Measurements from ENCODE around the gene SNAPC4.
A peak's percentile ranks its signal among the peaks of the same experiment; 100 is the strongest.

The SNAPC4 gene

DNA sequence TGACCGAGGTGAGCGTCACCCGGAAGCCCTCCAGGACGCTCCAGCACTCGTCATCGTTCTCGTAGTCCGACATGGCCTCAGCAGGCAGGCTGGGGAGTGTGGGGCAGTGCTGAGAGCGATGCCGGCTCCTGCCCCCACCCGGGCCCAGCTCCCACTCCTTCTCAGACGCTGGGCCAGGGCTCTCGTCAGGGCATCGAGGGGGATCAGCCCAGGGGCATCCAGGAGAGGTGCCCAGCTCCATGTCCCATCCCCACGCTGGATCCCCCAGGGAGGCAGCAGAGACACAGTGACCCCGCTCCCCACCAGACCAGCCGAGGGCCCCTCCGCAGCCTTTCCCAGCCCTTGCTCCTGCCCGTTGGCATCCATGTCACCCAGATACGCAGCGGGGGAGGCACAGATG is 28.0 kb downstream of the SNAPC4 start:
- DNase-seq, result no peak

DNA sequence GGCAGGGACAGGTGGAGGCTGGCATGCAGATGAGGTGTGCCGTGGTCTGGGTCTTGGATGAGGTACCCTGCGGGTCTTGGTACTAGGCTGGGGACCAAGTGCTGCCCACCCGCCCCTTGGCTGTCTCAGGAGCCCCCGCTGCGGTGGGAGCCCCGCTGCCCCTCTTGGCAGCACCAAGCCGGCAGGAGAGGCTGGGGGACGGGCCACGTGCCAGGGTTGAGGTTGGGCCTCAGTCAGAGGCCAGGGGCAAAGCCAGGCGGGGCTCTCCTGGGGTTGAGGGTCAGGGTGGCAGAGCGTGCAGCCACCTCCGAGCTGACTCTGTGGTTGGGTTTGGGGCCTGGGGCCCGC is 28.5 kb downstream of the SNAPC4 start:
- DNase-seq, result no peak

DNA sequence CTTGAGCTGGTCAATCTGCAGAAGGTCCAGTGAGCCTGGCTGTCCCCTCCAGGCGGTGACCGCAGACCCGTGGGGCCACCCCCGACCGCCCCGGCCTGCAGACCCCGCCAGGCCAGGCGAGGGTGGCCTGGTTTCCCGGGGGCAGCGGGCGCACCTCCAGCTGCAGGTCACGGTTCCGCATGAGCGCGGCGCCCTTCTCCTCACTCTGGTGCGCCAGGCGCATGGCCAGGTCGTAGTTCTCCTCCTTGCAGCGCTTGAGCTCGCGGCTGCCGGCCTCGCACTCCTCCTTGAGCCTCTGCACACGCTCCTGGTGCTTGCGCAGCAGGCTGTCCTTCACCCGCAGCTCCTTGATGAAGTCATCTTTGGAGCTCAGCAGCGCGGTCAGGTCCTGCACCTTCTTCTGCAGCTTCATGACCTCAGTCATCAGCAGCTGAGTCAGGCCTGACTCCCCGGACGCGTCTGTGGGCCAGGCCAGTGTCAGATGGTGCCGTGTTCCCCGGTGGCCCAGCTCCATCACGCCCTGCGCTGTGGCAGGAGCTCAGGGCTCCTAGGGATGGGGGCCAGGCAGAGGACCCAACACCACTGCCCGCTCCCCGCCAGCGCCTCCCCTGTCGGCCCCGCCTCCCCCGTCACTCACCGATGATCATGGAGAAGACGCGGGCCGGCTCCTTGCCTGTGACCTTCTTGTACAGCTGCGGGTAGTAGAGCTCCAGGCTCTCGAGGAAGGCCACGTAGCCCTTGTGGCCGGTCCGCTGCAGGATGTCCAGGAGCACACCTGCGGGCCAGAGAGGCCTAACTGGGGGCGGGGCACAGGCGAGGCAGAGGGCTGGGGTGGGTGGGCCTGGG is 29.1 kb downstream of the SNAPC4 start:
- DNase-seq, result no peak

DNA sequence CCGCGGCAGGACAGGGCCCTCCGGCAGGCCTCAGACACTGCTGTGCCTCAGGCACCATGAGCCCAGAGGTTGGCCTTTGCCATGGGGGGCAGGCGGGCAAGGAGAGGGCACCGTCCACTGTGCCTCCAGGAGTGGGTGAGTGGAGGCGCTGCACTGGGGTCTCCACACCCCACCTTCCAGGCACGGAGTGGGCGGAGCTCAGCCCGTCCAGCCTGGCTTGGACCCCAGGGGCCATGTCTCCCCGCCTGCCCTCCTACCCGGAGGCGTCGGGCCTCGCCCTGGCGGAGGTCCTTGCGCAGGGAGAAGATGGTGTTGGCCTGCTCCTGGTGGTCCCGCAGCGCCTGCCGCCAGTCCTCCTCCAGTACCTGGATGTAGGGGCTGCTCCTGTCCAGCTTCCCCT is 29.9 kb downstream of the SNAPC4 start:
- DNase-seq, result no peak

GRCh38 chr9:136368190-136368589 is 31.8 kb downstream of the SNAPC4 start:
- DNase-seq, result no peak

- no peak for DNase-seq
Measured at GRCh38 chr9:136367296-136368145, 32.4 kb downstream of the SNAPC4 start.

GRCh38 chr9:136366826-136367225 is 33.1 kb downstream of the SNAPC4 start:
- DNase-seq, result no peak

DNA sequence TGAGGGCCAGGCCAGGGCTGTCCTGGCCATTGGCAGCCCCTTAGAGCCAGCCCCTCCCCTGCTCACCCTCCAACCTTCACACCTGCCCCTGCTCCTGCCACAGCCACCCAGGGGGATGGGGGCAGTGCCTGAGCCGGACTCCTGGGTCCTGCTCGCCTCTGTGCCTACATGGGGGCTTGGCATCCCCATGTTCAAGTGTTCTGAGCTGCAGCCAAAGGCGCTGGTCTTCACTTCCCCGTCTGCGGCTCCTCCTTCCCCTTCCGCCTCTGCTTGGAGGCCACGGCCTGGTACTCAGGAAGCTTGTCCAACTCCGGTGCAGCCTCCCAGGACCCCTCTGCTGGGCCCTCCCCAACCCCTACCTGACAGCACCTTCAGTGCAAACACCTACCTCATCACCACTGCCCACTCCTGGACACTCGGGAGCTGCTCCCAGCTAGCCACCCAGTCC is 34.2 kb downstream of the SNAPC4 start:
- DNase-seq, result no peak

DNA sequence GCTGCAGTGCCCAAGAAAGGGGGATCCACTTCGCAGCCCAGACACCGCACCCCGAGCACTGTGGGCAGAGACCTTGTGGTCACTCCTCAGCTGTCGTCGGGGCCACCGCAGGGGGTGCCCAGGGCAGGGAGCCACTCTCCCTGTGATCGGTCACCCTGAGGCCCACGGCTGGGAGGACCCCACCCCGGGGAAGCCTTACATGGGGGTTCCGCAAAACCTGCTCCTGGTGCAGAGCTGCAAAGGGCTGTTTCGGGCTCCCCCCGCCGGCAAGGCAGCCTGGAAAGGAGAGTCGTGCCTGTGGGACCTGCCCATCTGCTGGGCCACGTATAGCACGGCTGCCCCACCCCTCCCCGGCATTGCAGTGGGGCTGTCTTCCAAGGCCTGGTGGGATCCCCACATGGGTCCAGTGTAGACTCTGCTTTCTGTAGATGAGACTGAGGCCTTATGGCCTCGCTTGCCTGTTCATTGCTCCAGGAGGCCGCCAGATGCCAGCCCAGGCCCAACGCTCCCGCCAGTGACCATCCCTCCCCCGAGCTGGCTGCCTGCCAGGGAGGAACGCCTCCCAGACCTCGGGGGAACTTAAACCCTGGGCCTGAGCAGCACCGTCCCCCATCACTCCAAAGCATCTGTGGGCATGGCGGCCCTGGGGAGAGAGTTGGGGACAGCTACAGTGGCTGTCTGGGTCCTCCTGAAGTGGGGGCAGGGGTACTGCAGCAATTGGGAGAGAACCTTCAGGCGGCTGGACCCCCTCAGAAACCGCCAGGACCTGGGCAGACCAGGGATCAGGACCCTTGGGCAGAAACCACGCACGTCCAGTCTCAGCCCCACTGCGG is 34.8 kb downstream of the SNAPC4 start:
- peak; percentile 72 for DNase-seq

DNA sequence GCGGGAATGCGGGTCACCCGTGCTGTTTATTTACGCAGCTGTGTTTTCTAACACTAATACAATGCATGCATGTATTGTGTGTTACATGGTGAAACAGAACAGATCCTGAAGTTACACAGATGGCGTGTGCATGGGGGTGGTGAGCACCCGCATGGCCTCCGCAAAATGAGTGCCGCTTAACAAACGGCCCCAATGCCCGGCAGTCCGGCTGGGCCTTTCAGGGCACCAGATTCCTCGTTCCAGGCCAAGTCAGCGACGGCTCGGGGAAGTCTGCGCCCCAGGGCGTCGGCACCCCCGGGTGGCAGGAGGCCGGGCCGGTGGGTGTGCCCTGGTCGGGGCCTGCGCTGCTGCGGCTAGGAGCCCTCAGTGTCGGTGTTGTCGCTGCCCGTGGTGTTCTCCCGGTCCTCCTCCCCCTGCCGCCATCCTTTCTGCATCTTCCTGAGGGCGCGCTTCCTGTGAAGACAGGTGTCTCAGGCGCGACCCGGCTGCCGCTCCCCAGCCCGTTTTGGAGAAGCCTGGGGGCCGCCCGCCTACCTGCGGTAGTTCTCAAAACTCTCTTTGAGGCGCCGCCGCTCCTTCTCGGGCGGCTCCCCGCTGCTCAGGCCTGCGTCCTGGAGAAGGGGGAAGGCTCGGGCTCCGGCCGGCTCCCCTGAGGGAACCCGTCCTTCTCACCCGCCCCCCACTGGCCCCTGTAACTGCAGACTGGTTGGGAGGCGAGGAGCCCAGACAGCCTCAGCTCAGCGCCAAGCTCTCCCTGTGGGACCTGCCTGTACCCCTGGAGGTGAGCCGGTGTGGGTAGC is 35.8 kb downstream of the SNAPC4 start:
- DNase-seq, result peak; percentile 51

DNA sequence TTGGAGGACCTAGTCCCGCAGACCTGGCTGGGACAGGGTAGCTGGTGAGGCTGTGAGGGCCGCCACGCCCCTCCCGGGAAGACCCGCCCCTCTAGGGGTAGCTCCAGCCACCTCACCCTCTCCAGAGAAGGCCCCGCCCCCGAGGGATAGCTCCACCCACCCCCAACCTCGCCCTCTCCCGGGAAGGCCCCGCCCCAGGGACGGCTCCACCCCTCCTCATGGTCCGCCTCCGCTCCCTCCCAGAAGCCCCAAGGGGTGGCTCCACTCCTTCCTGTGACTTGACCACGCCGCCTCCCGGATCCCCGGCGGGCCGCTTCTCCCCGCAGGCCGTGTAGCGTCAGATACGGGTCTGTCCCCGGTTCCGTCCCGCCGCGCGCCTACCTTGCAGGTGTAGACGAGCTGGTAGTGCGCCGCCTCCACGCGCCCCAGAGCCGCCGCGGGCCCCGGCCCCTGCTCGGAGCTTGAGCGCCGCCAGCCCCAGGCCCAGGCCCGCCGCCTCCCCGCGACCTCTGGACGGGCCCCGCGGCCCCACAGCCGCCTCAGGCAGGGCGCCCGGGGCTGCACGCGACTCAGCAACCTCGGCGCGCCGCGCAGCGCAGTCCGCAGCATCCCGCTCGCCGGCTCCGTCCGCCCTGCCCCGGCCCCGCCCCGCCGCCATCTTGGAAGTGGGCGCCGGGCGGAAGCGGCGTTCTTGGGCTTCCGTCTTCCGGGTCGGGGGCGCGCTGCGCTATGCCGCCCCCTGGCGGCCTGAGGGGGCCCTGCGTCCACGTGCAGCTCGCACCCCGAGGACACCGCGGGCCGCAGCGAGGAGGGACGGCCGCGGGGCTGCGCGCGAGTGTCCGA is 36.6 kb downstream of the SNAPC4 start, which contains the start of gene DNLZ:
DNLZ (minus strand) TSS at position 639 of the 843 bp plus-strand sequence; CDS start at position 609, 30 bp downstream.
- peak; percentile 97 for DNase-seq

DNA sequence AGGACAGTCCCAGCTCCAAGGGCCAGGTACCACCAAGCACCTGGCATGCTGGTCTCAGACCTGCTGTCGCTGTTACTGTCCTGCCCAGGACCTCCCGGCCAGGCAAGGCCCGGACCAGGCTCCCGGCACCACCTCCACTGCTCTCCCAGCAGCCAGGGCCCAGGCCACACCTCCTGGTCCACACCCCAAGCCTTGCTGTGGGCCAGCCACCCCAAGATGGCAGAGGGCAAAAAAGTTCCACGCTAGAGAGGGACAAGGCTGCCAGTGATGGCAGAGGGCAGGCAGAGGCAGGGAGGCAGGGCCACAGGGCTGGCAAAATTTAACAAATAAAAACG is 37.6 kb downstream of the SNAPC4 start:
- DNase-seq, result no peak

- DNase-seq, result no peak
Measured at GRCh38 chr9:136361754-136362449, 38.1 kb downstream of the SNAPC4 start.

DNA sequence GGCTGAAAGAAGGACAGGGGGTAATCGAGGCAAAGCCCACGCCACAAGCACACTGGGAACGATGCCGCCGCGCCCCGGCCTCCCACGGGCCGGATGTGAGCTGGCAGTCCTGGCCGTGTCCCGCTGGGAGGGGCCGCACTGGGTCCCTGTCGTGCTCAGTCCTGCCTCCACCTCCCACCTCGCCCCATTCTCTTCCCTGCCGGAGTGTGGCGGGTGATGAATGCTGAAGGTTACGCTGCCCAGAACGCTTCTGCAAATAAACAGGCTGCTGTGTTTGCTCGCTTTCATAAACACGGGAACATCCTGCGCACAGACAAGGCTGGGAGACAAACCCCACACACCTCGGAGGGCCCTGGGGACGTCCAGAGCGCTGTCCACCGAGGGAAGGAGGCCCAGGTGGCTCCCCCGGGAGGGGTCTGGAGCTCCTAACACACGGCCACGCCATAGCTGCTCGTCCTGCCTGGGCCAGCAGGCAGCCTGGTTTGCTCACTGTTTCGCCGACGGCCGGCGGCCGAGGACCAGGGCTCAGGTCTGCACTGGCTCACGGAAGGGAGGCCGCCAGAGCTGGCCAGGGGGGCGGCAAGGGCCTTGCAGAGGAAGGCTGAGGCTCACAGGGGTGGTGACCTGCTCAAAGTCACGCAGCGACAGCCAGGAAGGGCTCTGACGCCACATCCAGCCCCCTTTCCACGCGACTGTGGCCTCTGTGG is 38.8 kb downstream of the SNAPC4 start:
- DNase-seq, result no peak

GRCh38 chr9:136359774-136360718 is 39.9 kb downstream of the SNAPC4 start:
- DNase-seq, result no peak

GRCh38 chr9:136358888-136359287 is 41.1 kb downstream of the SNAPC4 start:
- no peak for DNase-seq

DNA sequence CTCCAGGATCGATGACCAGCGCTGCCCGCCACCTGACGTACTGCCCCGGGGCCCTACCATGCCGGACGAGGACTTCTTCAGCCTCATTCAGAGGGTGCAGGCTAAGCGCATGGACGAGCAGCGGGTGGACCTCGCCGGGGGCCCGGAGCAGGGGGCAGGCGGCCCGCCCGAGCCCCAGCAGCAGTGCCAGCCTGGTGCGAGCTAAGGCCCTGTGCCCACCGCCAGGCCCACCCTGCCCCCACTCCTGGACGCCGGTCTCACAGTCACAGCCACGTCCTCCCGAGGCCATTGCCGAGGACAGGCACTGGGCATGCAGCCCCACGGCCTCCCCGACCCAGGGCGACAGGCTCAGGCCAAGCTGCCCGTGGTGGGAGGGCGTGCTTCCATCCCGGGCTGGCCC is 42.0 kb downstream of the SNAPC4 start:
- no peak for DNase-seq

GRCh38 chr9:136357202-136357725 is 42.7 kb downstream of the SNAPC4 start:
- DNase-seq, result no peak

Data from NCI-H69 (cell line).